ENCODE results near the gene TNNI2. TPM values are rescaled to one million over a fixed set of nuclear protein-coding genes. Genes with fewer than 3 reads are reported as not detected.
"Not testable (repeated sequence)": the region's sequence is repeated elsewhere in the genome, so short reads cannot be mapped to it uniquely, and the experiment has no call there.

Gene TNNI2
- polyA plus RNA-seq, 6 donors from 2014 or later = 3.9 to 12.2 (median 7.2) TPM

DNA sequence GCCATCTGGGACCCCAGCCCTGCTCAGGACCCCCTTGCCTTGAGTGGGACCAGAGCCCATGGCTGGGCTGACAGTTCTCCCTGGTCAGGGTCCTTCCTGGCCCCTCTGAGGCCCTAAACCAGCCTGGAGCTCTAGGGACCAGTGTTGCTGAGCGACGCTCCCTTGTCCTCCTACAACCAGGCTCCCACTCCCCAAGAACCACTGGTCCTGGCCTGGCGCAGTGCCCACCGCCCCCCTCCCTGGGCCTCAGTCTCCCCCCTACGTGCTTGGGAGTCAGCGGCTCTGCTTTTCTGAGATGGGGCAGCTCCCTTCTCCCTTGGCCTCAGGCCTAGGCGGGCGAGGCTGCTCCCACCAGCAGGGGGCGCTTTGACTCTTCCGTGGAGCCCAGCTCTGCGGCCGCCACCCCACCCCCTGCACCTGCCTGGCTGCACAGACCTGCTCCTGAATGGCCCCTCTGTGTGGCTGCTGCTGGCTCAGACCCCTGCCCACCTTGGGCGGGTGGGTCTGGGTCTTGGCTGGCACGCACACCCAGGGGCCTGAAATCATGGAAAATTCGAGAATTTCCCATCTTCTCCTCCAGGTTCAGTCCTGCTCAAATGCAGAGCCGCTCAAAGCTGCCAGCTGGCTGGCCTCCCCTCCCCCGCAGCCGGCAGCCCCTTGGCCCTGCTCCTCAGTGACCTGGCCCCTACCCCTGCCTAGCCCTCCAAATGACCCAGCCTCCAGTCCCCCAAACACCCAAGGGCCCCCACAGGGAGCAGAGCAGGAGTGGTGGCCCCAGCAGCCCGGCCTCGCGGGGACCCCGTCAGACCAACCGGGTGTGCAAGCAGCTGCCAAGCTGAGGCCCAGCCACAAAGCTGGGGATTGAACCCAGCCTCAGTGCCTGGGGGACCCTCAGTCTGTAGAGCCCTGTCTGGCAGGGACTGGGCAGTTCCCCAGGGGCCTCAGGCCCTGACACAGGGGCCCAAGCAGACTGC lies 43.8 kb downstream of the TNNI2 start:
- DNase-seq = peak; percentile 69
- H3K4me3 Mint-ChIP-seq = peak overlapping the region in 4 of 8 donors; percentile 47 to 61 (median 54)
- no peaks in the 10 kb centered on the region for H3K27me3 Mint-ChIP-seq
- H3K4me1 Mint-ChIP-seq = peaks cover 14 to 43% (median 36%) of the 10 kb centered on the region in 3 donors
- peak overlapping the region in 4 of 6 donors; percentile 21 to 75 (median 38) for H3K27ac Mint-ChIP-seq
- H3K36me3 Mint-ChIP-seq = no peaks in the 10 kb centered on the region
- H3K9me3 Mint-ChIP-seq = no peaks in the 10 kb centered on the region
- peak; percentile 90 to 91 for ATAC-seq (ENCODE audit: low read depth in 2 of 2)

DNA sequence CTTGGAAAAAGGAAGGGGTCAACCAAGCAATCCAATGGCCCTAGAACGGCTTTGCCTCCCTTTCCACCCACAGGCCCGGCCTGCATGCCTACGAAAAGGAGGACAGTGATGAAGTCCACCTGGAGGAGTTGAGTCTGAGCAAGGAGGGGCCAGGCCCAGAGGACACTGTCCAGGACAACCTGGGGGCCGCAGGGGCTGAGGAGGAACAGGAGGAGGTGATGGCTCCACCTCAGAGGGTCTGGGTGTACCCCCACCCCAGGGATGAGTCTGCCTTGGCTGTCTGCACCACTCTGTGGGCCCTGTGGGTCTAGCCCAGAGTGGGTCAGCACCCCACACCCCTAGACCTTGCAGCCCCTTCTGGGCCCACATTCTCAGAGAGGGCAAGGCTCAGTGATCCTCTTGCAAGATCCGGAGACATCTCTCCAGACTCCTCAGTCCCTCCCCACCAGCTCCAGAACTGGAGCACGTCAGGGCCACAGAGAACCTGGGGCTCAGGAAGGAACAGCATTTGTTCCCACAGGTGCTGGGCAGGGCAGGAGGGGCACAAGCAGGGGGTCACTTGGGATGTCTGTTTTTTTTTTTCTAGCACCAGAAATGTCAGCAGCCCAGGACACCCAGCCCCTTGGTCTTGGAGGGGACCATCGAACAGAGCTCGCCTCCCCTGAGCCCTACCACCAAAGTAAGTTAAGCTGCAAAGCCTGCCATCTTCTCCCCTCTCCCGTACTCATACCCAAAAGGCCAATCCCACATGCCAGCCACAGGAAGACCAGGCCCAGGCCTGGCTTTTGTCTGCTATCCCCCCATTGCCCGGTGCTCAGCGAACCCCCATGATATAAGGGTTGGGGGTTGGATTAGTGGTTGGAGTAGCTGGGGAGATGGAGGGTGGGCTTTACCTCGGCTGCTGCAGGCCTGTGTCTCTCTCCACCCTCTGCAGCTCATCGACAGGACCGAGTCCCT lies 44.8 kb downstream of the TNNI2 start:
- H3K27ac Mint-ChIP-seq = no peak overlapping the region
- DNase-seq (no peak), ATAC-seq (ENCODE audit: low read depth in 2 of 2) (no peak)
- no peaks in the 10 kb centered on the region for H3K36me3 Mint-ChIP-seq
- no peaks in the 10 kb centered on the region for H3K27me3 Mint-ChIP-seq
- no peak overlapping the region for H3K4me3 Mint-ChIP-seq
- H3K9me3 Mint-ChIP-seq = no peaks in the 10 kb centered on the region
- peaks cover 13 to 40% (median 37%) of the 10 kb centered on the region in 3 donors for H3K4me1 Mint-ChIP-seq

DNA sequence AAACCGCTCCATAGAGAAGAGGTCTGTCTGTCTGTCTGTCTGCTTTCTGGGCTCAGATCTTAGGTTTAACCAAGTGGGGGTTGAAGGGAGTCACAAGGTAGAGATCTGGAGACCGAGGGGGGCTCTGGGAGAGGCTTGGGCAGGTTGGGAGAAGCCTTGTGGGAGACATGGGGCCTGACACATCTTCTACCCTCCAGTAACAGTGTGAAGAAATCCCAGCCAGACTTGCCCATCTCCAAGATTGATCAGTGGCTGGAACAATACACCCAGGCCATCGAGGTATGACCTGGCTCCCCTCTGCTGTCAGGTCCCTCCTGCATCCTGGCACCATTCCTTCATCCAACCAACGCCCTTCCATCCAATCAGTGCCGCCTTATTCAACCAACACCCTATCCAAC lies 45.5 kb downstream of the TNNI2 start:
- Mint-ChIP-seq H3K27me3 (no peaks in the 10 kb centered on the region), H3K4me3 (no peak overlapping the region), H3K9me3 (no peaks in the 10 kb centered on the region), H3K36me3 (no peaks in the 10 kb centered on the region), H3K4me1 (peaks cover 17 to 39% (median 38%) of the 10 kb centered on the region in 3 donors), H3K27ac (no peak overlapping the region)
- DNase-seq = no peak
- no peak for ATAC-seq (ENCODE audit: low read depth in 2 of 2)

DNA sequence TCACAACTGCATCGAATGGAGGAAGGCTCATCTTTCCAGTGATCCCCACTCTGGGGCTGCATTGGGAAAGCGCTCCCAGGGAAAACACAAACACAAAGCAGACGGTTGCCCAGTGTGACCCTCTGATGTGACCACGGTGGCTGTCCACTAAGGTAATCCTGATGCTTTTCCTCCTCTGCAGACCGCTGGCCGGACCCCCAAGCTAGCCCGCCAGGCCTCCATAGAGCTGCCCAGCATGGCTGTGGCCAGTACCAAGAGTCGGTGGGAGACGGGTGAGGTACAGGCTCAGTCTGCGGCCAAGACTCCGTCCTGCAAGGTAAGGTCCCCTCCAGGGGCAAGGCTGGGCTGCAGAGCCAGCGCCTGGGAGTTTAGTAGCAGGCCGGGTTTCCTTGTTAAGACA lies 47.8 kb downstream of the TNNI2 start:
- DNase-seq; ATAC-seq (ENCODE audit: low read depth in 2 of 2); H3K4me3 Mint-ChIP-seq; H3K27me3 Mint-ChIP-seq; H3K36me3 Mint-ChIP-seq; H3K9me3 Mint-ChIP-seq: not testable (repeated sequence)
- H3K27ac Mint-ChIP-seq = peak overlapping the region in 1 of 6 donors; percentile 33
- H3K4me1 Mint-ChIP-seq = peaks cover 13 to 39% (median 31%) of the 10 kb centered on the region in 3 donors

DNA sequence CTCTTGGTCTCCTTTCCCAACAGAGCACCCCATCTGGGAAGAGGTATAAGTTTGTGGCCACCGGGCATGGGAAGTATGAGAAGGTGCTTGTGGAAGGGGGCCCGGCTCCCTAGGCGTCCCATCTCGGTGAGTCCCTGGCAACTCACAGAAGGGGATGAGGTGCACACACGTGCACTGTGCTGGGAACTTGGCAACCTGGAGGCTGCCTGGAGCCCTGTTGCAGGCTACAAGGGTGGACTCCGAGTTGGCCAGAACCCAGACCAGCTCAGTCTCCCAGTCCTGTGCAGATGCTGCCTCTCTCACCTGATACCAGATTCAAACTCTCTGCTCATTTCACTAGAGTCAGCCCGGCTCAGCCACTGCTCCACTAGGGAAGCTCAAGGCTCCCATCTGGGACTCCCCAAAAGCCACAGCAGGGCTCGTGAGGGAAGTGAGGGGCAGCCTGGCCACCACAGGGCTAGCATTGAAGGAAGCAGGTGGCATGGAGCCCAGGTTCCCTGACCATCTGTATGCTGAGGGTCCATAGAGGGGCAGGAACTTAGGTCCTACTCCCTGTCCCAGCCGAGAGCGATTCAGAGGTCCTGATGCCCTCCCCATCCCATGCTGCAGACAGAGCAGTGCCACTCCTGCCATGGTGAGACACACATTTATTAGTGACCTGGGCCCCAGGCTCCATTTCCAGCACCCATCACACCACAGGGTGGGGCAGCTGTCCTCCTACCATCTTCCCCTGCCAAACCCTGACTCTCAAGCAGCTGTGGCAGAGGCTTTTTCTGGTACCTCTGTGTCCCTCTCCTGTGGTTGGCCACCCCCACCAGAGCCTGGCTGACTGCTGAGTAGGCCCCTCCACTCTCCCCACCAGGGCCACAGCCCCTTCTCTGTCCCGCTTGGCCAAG lies 48.9 kb downstream of the TNNI2 start:
- Mint-ChIP-seq H3K36me3 (peaks cover 0 to 4% of the 10 kb centered on the region in 2 donors), H3K4me3 (peak overlapping the region in 2 of 8 donors; percentile 41 to 42), H3K4me1 (peaks cover 17 to 37% (median 35%) of the 10 kb centered on the region in 3 donors), H3K9me3 (peaks cover 0 to under 1% (median 0%) of the 10 kb centered on the region in 7 donors), H3K27ac (peak overlapping the region in 3 of 6 donors; percentile 73 to 78 (median 76)), H3K27me3 (no peaks in the 10 kb centered on the region)
- ATAC-seq (ENCODE audit: low read depth in 2 of 2) (no peak), DNase-seq (no peak)

DNA sequence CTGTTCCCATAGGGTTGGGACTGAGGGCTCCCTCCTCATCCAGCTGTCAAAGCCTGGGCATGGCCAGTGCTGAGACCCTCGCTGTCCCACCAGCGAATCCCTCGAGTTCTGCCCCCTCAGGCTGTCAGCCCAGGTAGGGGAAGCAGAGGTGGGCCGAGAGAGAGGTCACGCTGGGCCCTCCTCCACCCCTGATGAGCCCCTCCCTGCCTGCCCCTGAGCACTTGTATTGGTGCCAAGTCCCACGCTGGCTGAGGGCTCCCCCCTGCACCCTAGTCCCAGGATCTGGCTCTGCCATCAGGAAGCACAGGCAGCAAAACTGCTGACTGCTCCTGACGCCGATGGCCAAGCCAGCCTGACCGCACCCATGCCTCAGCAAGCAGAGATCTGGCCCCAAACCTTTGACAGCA lies 49.6 kb downstream of the TNNI2 start:
- H3K9me3 Mint-ChIP-seq = peaks cover 0 to 4% (median 0%) of the 10 kb centered on the region in 7 donors
- peaks cover 0 to 6% of the 10 kb centered on the region in 2 donors for H3K36me3 Mint-ChIP-seq
- H3K27ac Mint-ChIP-seq = peak overlapping the region in 4 of 6 donors; percentile 39 to 78 (median 59)
- ATAC-seq (ENCODE audit: low read depth in 2 of 2) = no peak
- DNase-seq = no peak
- peak overlapping the region in 3 of 8 donors; percentile 3 to 66 (median 64) for H3K4me3 Mint-ChIP-seq
- peaks cover 22 to 42% (median 36%) of the 10 kb centered on the region in 3 donors for H3K4me1 Mint-ChIP-seq
- H3K27me3 Mint-ChIP-seq = no peaks in the 10 kb centered on the region

DNA sequence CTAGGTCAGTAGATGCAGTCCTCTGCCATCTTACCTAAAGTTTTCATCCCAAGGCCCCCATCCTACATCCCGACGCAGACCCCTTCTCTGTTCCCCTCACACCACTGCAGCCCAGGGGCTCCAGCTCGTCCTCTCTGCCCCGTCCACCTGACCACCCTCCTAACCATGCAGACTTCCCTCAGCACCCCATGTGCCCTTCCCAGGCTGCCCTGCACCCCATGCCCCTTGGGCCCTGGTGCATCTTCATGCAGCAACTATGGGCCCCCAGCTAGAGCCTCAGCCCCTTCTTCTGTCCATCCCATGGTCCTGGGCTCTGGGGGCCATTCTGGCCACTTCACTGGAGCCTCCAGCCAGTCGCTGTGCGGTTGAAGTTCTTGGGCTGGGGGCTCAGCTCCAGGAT lies 50.0 kb downstream of the TNNI2 start:
- Mint-ChIP-seq H3K27me3 (no peaks in the 10 kb centered on the region), H3K9me3 (peaks cover 0 to 8% (median 0%) of the 10 kb centered on the region in 7 donors), H3K4me1 (peaks cover 26 to 47% (median 39%) of the 10 kb centered on the region in 3 donors), H3K4me3 (peak overlapping the region in 5 of 8 donors; percentile 3 to 67 (median 64)), H3K36me3 (peaks cover 0 to 6% of the 10 kb centered on the region in 2 donors), H3K27ac (peak overlapping the region in 3 of 6 donors; percentile 39 to 73 (median 45))
- ATAC-seq (ENCODE audit: low read depth in 2 of 2) (no peak), DNase-seq (no peak)

DNA sequence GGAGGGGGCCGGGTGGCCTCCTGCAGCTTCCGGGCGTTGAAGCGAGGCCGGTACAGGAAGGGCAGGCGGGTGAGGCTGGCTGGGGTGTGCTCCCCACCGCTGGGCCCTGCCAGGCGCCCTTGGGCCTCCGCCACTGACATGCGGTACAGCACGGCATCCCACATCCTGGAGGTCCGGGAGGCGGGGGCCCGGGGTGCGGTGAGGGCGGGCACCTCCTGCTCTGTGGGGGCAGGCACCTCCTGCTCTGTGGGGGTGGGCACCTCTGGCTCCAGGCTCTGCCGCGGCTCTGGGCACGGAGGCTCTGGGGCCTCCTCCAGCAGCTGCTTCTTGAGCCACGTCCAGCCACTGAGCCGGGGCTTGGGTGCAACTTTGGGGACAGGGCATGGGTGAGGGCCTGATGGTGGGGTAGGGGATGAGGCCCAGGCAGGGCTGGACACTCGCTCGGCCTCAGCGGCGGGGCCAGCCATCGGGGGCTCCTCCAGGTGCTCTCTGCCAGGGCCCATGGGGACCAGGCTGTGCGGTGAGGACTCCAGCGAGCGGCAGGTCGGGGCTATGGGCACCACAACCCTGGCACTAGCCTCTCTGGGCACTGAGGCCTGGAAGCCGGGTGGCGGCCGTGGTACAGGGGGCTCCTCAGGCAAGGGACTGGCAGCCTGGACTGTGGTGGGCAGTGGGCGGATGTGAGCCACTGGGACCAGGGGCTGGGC lies 50.6 kb downstream of the TNNI2 start:
- H3K27me3 Mint-ChIP-seq = no peaks in the 10 kb centered on the region
- peaks cover 27 to 48% (median 37%) of the 10 kb centered on the region in 3 donors for H3K4me1 Mint-ChIP-seq

DNA sequence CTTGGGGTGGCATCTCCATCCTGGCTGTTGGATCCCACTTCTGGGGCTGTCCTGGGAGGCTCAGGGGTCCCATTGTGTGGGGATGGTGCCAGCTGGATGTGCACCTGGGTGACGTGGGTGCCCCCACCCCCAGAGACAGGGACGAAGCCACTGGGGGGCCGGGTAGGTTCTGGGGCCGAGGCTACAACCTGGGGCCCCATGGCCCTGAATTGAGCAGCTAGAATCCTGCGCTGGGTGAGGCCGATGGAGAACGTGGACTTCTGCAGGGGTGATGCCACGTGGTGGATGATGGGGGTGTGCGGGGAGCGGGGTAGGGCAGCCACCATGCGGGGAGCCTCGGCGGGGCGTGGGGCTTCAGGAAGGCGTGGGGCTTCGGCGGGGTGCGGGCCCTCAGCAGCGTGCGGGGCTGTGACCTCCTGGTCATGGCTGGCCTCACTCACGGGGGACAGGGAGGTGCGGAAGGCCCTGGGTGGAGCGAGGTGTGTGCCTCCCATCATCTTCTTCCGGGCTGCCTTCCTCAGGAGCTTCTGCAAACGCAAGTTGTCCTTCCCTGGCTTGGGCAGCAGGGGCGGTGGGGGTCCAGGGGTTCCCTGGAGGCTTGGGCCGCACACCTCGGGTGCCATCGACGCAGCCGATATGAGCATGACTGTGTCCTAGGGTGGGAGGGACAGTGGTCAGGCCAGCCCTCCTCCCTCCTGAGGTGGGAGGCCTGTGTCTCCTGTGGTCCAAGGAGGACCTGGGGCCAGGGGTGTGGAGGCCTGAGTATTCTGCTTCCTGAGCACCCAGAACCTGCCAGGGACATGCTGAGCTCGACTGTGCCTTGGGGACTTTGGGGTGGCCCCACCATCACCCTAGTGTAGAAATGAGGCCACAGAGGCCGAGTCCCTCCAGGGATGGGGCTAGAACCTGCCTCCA lies 51.4 kb downstream of the TNNI2 start:
- Mint-ChIP-seq H3K9me3 (peaks cover 0 to 8% (median 0%) of the 10 kb centered on the region in 7 donors), H3K4me1 (peaks cover 27 to 48% (median 37%) of the 10 kb centered on the region in 3 donors), H3K36me3 (peaks cover 0 to 6% of the 10 kb centered on the region in 2 donors), H3K4me3 (peak overlapping the region in 7 of 8 donors; percentile 24 to 77 (median 51)), H3K27ac (peak overlapping the region in 1 of 6 donors; percentile 74), H3K27me3 (no peaks in the 10 kb centered on the region)
- peak; percentile 23 for DNase-seq
- ATAC-seq (ENCODE audit: low read depth in 2 of 2) = peak; percentile 37 to 39

More for the DNA sequence above, 50.6 kb downstream of the TNNI2 start:
- ATAC-seq (ENCODE audit: low read depth in 2 of 2) (peak; percentile 49 to 52), DNase-seq (peak; percentile 28)
- Mint-ChIP-seq H3K9me3 (peaks cover 0 to 8% (median 0%) of the 10 kb centered on the region in 7 donors), H3K36me3 (peaks cover 0 to 6% of the 10 kb centered on the region in 2 donors), H3K4me3 (peak overlapping the region in 3 of 8 donors; percentile 26 to 67 (median 37)), H3K27ac (peak overlapping the region in 1 of 6 donors; percentile 73)
